Stimulated activated memory B cell treated with anti-CD40 and anti-IgM and Interleukin-4, amounts not matched to agents 10 μg/mL and 1 μg/mL and 100 μg/mL, for 72 hours (primary cell): ENCODE data around the gene MOB2.
"Not testable (repeated sequence)": the region's sequence is repeated elsewhere in the genome, so short reads cannot be mapped to it uniquely, and the experiment has no call there.

Experiments used
- ATAC-seq: fragments of 150-1000 bp; cut with Tn5 transposase; 2 replicates; pipeline ENCODE4 v1.10.0; 2021
- H3K27ac Mint-ChIP-seq: one replicate; pipeline ENCODE4 v1.8.0; 2022; ENCODE audit warnings: mild to moderate bottlenecking, mixed read lengths
- H3K27me3 Mint-ChIP-seq: one replicate; pipeline ENCODE4 v1.8.0; 2022; ENCODE audit warnings: mixed read lengths
- H3K36me3 Mint-ChIP-seq: one replicate; pipeline ENCODE4 v1.8.0; 2022; ENCODE audit warnings: mixed read lengths
- H3K4me1 Mint-ChIP-seq: one replicate; pipeline ENCODE4 v1.8.0; 2022; ENCODE audit warnings: mixed read lengths
- H3K4me3 Mint-ChIP-seq: one replicate; pipeline ENCODE4 v1.8.0; 2022; ENCODE audit warnings: mild to moderate bottlenecking, moderate library complexity, mixed read lengths
- H3K9me3 Mint-ChIP-seq: one replicate; pipeline ENCODE4 v1.8.0; 2022; ENCODE audit warnings: mixed read lengths

The MOB2 gene

DNA sequence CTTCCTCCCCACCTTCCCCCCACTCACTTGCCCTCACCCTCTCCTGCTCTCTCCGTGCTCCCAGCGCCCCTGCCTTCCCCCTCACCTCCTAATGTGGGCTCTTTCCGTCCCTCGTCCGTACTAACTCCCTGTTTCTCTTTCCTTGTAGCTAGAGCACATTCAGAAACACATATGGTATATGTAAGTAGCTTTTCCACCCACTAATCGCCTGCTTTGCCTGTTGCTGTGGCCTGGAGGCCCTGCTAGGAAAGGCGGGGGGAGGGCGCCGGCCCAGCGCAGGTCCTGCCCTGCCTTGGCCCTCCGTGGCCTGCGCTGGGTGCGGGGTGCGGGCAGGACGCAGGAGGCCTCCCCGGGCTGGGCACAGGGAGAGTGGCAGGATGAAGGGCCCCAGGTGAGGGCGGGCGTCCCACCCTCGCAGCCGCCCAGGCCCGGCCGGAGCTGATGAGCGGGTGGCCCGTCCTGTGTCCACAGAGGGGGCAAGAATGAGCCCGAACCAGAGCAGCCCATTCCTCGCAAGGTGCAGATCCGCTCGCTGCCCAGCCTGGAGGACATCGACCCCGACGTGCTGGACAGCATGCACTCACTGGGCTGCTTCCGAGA, 41.7 kb downstream of the MOB2 start:
- Mint-ChIP-seq H3K27ac (no peak overlapping the region), H3K4me1 (peaks cover 6% of the 10 kb centered on the region), H3K36me3 (no peaks in the 10 kb centered on the region), H3K4me3 (no peak overlapping the region), H3K27me3 (peaks cover 13% of the 10 kb centered on the region), H3K9me3 (no peaks in the 10 kb centered on the region)
- peak; percentile 13 for ATAC-seq

DNA sequence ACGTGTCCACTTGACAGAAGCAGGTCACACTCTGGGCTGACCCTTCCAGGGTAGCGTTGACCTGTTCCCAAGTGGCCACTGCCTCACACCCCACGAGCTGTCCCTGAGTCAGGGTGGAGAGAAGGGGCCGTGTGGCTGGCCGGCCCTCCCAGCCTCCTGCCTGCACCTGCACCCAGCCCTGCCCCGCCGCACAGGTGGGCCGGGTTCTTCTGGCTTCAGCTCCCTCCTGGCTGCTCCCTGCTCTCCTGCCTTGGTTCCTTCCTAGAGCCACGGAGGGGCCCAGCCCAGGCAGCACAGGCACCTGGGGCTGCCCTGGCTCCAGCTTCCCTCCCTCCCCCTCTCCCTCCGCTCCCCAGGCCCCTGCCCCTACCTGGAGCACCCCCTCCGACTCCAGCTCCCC, 42.3 kb downstream of the MOB2 start:
- H3K27ac Mint-ChIP-seq = no peak overlapping the region
- H3K36me3 Mint-ChIP-seq = no peaks in the 10 kb centered on the region
- H3K27me3 Mint-ChIP-seq = peaks cover 18% of the 10 kb centered on the region
- no peak overlapping the region for H3K4me3 Mint-ChIP-seq
- H3K9me3 Mint-ChIP-seq = no peaks in the 10 kb centered on the region
- H3K4me1 Mint-ChIP-seq = peaks cover 6% of the 10 kb centered on the region
- ATAC-seq = no peak

DNA sequence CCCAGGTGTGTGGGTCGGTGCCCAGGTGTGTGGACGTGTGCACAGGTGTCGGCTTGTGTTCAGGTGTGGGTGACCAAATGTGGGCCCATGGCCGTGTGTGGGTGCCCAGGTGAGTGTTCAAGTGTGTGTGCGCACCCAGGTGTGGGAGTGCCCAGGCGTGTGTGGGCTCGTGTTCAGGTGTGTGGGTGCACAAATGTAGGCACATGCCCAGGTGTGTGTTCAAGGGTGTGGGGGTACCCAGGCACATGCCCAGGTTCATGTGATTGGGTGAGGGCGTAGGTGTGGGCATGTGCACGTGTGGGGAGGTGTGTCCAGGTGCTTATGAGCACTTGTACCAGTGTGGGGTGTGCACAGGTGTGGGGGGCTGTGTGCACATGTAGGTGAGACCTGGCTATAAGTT, 42.8 kb downstream of the MOB2 start:
- H3K4me3 Mint-ChIP-seq = no peak overlapping the region
- H3K9me3 Mint-ChIP-seq = no peaks in the 10 kb centered on the region
- H3K27me3 Mint-ChIP-seq = peaks cover 13% of the 10 kb centered on the region
- no peak for ATAC-seq
- H3K27ac Mint-ChIP-seq = no peak overlapping the region
- no peaks in the 10 kb centered on the region for H3K36me3 Mint-ChIP-seq
- peaks cover 2% of the 10 kb centered on the region for H3K4me1 Mint-ChIP-seq

DNA sequence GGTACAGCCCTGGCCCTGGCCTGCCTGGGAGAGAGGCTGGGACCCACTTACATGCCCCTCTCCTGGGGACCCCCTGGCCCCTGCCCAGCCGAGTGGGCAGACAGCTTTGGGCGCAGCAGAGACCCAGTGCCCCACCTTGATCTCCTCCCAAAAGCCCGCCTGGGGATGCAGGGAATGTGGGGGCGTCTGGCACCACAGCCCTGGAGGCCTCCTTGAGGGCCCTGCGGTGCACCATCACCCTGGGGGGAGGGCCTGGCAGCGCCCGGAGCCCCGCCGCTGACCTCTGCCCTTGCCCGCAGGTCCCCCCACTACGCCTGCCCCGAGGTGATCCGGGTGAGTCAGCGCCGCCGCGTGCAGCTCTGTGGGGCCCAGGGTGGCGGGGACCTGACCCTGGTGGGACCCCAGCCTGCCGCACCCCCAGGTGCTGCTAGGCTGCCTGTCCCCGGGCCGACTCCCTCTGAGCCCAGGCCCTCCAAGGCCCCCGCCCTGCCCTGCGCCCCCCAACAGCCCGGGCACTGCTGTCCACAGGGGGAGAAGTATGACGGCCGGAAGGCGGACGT, 43.7 kb downstream of the MOB2 start:
- Mint-ChIP-seq H3K4me3 (no peak overlapping the region), H3K36me3 (no peaks in the 10 kb centered on the region), H3K4me1 (no peaks in the 10 kb centered on the region), H3K9me3 (no peaks in the 10 kb centered on the region), H3K27me3 (peaks cover 9% of the 10 kb centered on the region), H3K27ac (no peak overlapping the region)
- ATAC-seq = peak; percentile 4

DNA sequence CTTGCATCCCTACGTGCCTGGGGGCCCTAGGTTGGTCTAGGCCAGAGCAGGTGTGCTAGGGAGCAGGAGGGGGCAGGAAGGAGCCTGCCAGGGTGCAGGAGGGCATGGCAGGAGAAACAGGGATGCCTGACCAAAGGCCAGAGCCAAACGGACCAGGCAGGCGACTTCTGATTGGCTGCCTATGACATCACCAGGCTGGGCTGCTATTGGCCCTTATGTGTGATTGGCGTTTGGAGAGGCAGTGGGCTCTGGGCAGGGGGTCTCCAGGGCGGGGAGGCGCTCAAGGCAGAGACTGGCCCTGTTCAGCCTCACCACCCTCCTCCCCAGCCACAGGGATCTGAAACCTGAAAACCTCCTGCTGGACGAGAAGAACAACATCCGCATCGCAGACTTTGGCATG, 44.4 kb downstream of the MOB2 start:
- no peaks in the 10 kb centered on the region for H3K4me1 Mint-ChIP-seq
- ATAC-seq = no peak
- no peak overlapping the region for H3K4me3 Mint-ChIP-seq
- H3K36me3 Mint-ChIP-seq = no peaks in the 10 kb centered on the region
- H3K9me3 Mint-ChIP-seq = no peaks in the 10 kb centered on the region
- peaks cover 9% of the 10 kb centered on the region for H3K27me3 Mint-ChIP-seq
- H3K27ac Mint-ChIP-seq = no peak overlapping the region

DNA sequence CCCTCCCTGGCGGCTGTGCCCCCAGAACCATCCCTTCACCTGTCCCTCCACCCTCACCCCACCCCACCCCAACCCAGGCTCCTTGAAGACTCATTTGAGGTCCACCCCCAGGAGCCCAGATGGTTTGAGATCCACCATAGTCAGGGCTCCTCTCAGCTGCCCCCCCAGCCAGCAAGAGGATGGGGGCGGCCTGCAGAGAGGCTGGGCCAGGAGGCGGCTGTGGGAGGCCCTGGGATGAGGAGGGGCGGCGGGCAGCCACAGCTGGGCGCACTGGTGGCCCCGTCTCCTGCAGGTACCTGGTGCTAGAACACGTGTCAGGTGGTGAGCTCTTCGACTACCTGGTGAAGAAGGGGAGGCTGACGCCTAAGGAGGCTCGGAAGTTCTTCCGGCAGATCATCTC, 46.1 kb downstream of the MOB2 start:
- H3K4me1 Mint-ChIP-seq = no peaks in the 10 kb centered on the region

DNA sequence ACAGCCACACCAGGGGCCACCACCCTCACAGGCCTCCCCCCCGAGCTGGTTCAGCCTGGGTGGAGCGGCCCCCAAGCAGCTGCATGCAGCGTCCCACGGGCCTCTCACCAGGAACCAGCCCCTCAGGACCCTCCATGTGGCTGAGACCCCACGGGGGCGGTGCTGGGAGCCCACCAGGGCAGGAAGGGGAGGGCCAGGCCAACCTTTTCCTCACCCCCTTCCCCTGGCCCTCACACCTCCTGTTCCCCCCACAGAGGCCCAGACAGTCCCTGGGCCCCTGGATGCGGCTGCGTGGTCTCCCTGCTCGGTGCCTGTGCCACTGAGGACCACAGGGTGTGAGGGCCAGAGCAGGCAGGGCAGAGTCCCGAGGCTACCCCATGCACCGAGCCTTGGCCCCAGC, 46.5 kb downstream of the MOB2 start:
- Mint-ChIP-seq H3K27ac (no peak overlapping the region), H3K4me1 (no peaks in the 10 kb centered on the region), H3K9me3 (no peaks in the 10 kb centered on the region), H3K4me3 (no peak overlapping the region), H3K27me3 (peaks cover 10% of the 10 kb centered on the region), H3K36me3 (no peaks in the 10 kb centered on the region)
- no peak for ATAC-seq

More for the DNA sequence above, 46.1 kb downstream of the MOB2 start:
- H3K27me3 Mint-ChIP-seq = peaks cover 9% of the 10 kb centered on the region
- no peaks in the 10 kb centered on the region for H3K9me3 Mint-ChIP-seq
- no peak for ATAC-seq
- H3K4me3 Mint-ChIP-seq = no peak overlapping the region
- H3K36me3 Mint-ChIP-seq = no peaks in the 10 kb centered on the region
- no peak overlapping the region for H3K27ac Mint-ChIP-seq

DNA sequence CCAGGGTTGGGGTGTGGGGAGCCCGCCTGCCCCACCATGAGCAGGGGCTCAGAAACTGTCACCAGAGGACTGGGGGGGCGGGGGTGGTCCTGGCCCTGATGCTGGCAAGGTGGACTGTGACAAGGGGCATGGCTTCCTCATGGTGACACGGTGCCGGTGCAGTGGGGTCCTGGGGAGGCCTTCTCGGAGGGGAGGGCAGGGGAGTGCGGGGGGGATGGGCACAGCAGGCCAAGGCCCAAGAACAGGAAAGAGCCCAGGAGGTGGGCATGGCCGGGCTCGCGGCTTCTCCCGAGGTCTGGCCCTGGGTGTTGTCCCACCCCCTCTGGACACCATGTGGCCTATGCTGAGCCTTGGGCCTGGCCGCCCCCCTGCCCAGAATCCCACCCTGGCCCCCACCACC, 47.2 kb downstream of the MOB2 start:
- no peak for ATAC-seq
- peaks cover 17% of the 10 kb centered on the region for H3K27me3 Mint-ChIP-seq
- no peak overlapping the region for H3K27ac Mint-ChIP-seq
- H3K9me3 Mint-ChIP-seq = no peaks in the 10 kb centered on the region
- no peaks in the 10 kb centered on the region for H3K4me1 Mint-ChIP-seq
- no peak overlapping the region for H3K4me3 Mint-ChIP-seq
- H3K36me3 Mint-ChIP-seq = no peaks in the 10 kb centered on the region

DNA sequence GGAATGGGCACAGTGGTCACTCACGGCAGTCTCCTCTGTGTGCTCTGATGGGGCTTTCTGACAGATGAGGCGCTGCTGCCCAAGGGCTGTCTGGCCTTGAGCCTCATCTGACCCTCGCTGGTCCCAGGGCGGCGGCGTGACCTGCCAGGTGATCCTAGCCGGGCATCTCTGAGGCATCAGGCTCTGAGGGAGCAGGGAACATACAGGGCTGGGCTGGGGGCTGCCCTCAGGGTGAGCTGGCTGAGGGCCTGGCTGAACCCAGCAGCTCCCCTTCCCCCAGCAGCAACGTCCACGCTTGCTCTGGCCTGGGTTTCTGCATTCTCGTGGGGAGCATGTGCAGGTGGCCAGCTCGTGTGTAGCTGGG, 47.6 kb downstream of the MOB2 start:
- H3K27ac Mint-ChIP-seq = no peak overlapping the region
- ATAC-seq = no peak
- no peaks in the 10 kb centered on the region for H3K9me3 Mint-ChIP-seq
- H3K27me3 Mint-ChIP-seq = peaks cover 18% of the 10 kb centered on the region
- H3K4me3 Mint-ChIP-seq = no peak overlapping the region
- H3K4me1 Mint-ChIP-seq = no peaks in the 10 kb centered on the region
- no peaks in the 10 kb centered on the region for H3K36me3 Mint-ChIP-seq

DNA sequence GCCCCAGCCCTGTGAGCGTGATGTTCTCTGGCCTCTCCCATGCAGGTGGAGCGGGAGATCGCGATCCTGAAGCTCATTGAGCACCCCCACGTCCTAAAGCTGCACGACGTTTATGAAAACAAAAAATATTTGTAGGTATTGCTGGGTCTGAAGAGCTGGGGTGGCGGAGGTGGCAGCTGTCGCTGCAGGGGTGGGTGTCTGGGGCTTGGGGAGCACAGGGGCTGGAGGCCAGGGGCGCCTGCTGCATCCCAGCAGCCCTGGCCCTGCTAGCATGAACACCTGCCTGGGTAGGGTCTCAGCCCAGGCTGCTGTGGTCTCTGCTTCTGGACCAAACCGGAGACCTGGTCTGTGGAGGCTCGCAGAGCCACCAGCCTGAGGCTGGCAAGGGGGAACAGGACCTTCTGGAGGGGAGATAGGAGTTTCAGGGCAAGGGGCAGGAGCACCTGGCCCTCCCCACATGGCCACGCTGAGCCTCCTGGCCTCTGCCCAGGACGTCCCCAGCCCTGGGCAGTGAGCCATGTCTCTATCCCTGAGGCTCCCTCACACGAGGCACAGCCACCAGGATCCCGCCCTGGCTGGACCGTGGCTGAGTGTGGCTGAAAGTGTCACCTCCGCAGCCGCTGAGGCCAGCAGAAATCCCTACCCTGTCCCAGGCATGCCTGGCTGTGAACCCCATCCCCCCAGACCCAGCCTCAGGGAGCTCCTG, 48.2 kb downstream of the MOB2 start:
- no peaks in the 10 kb centered on the region for H3K9me3 Mint-ChIP-seq
- peaks cover 18% of the 10 kb centered on the region for H3K27me3 Mint-ChIP-seq
- ATAC-seq = no peak
- H3K4me1 Mint-ChIP-seq = no peaks in the 10 kb centered on the region
- no peaks in the 10 kb centered on the region for H3K36me3 Mint-ChIP-seq
- no peak overlapping the region for H3K27ac Mint-ChIP-seq
- no peak overlapping the region for H3K4me3 Mint-ChIP-seq

DNA sequence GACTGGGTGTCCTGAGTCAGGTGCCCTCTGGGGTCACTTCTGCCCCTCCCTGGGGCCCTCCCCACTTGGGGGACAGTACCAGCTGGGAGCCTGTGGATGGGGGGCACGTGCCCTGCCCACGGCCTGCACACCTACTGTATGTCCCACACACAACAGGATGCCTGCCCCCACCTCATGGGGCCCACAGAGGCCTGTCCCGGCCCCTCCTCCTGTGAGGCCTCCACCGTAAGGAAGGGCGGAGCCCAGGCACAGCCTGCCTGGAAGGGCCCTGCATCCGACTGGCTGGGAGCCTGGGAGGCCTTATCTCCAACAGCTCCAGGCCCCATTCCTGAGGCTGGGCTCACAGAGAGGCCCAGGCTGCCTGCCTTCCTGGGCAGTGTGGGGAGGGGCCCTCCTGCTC, 49.1 kb downstream of the MOB2 start:
- H3K4me1 Mint-ChIP-seq = no peaks in the 10 kb centered on the region
- peaks cover 18% of the 10 kb centered on the region for H3K27me3 Mint-ChIP-seq
- no peaks in the 10 kb centered on the region for H3K9me3 Mint-ChIP-seq
- peak; percentile 2 for ATAC-seq
- no peaks in the 10 kb centered on the region for H3K36me3 Mint-ChIP-seq
- no peak overlapping the region for H3K27ac Mint-ChIP-seq
- no peak overlapping the region for H3K4me3 Mint-ChIP-seq

DNA sequence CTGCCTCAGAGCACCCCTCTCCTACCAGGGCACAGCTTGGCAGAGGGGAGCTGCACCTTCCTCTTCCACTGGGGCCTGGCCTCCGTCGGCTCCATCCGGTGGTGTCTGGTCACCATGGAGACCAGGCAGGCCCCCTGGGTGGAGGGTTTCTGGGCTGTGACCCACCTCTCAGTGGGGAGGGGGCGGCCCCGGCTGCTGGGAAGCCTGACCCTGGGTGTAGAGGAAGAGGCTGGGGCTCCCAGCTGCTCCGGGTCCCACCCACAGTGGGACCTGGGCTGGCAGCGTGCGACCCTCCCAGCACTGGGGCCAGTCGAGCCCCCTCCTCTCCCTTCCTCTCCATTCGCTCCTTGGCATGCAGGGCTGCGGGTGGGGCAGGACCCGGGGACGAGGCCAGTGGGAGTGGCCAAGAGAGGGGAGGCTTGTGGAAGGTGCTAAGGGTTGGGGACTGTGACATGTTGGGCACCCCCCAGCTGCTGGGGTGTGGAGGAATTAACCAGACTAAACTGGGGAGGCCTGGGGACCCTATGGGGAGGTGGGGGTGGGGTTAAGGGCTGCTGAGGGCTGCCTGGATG, 50.0 kb downstream of the MOB2 start:
- Mint-ChIP-seq H3K9me3 (no peaks in the 10 kb centered on the region), H3K4me1 (no peaks in the 10 kb centered on the region), H3K4me3 (no peak overlapping the region), H3K27me3 (peaks cover 18% of the 10 kb centered on the region), H3K36me3 (no peaks in the 10 kb centered on the region), H3K27ac (no peak overlapping the region)
- peak; percentile 31 for ATAC-seq

DNA sequence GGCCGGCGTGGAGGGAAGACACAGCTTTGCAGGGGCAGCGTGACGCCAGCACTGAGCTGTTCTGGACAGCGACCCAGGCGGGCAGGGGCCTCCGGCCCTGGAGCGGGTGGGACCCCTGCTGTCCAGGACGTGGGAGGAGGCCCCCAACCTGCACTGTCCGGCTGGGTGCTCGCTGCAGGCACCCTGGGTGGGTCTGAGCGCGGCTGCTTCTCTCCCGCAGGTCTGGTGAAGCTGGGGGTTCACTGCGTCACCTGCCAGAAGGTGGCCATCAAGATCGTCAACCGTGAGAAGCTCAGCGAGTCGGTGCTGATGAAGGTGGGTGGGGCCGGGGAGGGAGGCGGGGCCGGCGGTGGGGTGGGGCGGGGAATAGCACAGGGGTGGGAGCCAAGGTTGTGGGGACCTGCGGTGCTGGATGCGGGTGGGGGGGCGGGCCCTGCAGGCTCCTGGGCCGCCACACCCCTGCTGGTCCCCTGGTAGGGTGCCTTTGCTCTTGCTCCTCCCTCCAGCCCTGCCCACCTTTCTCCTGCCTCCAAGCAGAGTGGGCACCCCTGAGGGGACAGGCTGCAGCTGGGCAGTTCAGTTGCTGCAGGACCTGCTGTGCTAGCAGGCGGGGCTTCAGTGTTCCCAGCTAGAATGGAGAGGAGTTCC, 50.6 kb downstream of the MOB2 start:
- Mint-ChIP-seq H3K36me3 (no peaks in the 10 kb centered on the region), H3K4me3 (no peak overlapping the region), H3K27ac (no peak overlapping the region), H3K4me1 (no peaks in the 10 kb centered on the region), H3K9me3 (no peaks in the 10 kb centered on the region), H3K27me3 (peaks cover 18% of the 10 kb centered on the region)
- ATAC-seq = no peak

DNA sequence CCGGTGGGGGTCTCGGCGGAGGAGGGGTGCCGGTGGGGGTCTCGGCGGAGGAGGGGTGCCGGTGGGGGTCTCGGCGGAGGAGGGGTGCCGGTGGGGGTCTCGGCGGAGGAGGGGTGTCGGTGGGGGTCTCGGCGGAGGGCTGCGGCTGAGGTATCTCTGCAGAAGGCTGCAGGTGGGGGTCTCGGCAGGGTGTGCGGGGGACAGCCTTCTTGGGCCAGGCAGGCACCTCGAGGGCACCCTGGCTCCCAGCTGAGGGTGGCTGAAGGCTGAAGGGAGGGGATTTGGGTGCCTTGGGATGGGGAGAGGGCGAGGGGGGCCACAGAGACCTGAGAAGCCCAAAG, 51.1 kb downstream of the MOB2 start:
- H3K27me3 Mint-ChIP-seq = peaks cover 18% of the 10 kb centered on the region
- ATAC-seq, H3K36me3 Mint-ChIP-seq, H3K9me3 Mint-ChIP-seq, H3K4me3 Mint-ChIP-seq, H3K27ac Mint-ChIP-seq, H3K4me1 Mint-ChIP-seq: not testable (repeated sequence)

DNA sequence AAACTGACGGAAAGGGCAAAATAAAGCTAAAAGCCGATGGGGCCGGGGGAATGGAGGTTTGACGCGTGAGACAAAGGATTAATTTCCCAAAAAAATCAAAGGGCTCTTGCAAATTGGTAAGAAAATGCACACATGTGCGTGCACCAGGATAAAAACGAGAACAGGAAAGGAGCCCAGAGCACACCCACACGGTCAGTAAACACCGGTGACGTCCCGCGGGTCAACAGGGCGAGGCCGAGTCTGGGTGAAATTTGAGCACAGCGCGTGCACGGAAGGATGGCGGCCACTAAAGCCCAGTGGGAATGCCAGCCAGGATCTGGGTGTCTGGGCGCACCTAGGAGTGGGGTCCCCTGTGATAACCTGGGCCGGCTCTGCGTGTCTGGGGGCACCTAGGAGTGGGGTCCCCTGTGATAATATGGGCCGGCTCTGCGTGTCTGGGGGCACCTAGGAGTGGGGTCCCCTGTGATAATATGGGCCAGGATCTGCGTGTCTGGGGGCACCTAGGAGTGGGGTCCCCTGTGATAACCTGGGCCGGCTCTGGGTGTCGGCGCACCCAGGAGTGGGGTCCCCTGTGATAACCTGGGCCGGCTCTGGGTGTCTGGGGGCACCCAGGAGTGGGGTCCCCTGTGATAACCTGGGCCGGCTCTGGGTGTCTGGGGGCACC, 52.5 kb downstream of the MOB2 start:
- no peaks in the 10 kb centered on the region for H3K36me3 Mint-ChIP-seq
- ATAC-seq = no peak
- H3K9me3 Mint-ChIP-seq = no peaks in the 10 kb centered on the region
- H3K4me1 Mint-ChIP-seq = no peaks in the 10 kb centered on the region
- no peak overlapping the region for H3K4me3 Mint-ChIP-seq
- H3K27me3 Mint-ChIP-seq = peaks cover 9% of the 10 kb centered on the region
- H3K27ac Mint-ChIP-seq = no peak overlapping the region
